A673 (cell line): ENCODE measurements around the gene TNS1. TPM values are rescaled to one million over a fixed set of nuclear protein-coding genes. Genes with fewer than 3 reads are reported as not detected.

ENCODE experiments used
- BruUV-seq: library from RNA; stranded (reverse); fragments of 400-500 nt; replicated peaks from 2 replicates; lab custom pipeline; 2021; lab: Mats Ljungman, UMichigan
- CTCF ChIA-PET: fragments of 300-600 bp; sonication (Branson Sonifier 250); formaldehyde crosslinking; loops from one replicate; lab custom pipeline; 2022; ENCODE audit warnings: antibody characterized with exemption; lab: Charles Lee
- POLR2A ChIA-PET: fragments of 300-600 bp; sonication (Branson Sonifier 250); formaldehyde crosslinking; loops from one replicate; lab custom pipeline; 2022; ENCODE audit warnings: antibody characterized with exemption; ENCODE audit not compliant: low non-redundant PET; lab: Charles Lee
- DNase-seq: peaks from one replicate; pipeline ENCODE4 v3.0.0-alpha.2; 2015; ENCODE audit warnings: low spot score
- H3K27ac ChIP-seq: fragments of 200-600 bp; sonication (generic); 2 replicates; pipeline ENCODE4 v1.5.1; 2016; ENCODE audit warnings: mixed run types, low read depth, mild to moderate bottlenecking, mixed read lengths, antibody characterized with exemption, low read length; ENCODE audit not compliant: poor library complexity, severe bottlenecking
- H3K27me3 ChIP-seq: fragments of 200-600 bp; sonication (generic); replicated peaks from 2 replicates; pipeline ENCODE4 v1.6.1; 2017; ENCODE audit warnings: mixed run types, low read depth, mild to moderate bottlenecking, mixed read lengths, antibody characterized with exemption, low read length; ENCODE audit not compliant: insufficient read depth, poor library complexity
- H3K36me3 ChIP-seq: fragments of 200-600 bp; sonication (generic); 2 replicates; pipeline ENCODE4 v1.6.1; 2016; ENCODE audit warnings: mixed run types, mild to moderate bottlenecking, mixed read lengths, antibody characterized with exemption, low read length; ENCODE audit not compliant: insufficient read depth, poor library complexity, severe bottlenecking
- H3K4me1 ChIP-seq: fragments of 200-600 bp; sonication (generic); 2 replicates; pipeline ENCODE4 v1.6.1; 2017; ENCODE audit warnings: mixed run types, mild to moderate bottlenecking, mixed read lengths, antibody characterized with exemption, low read length; ENCODE audit not compliant: insufficient read depth, poor library complexity, severe bottlenecking
- H3K4me3 ChIP-seq: fragments of 200-600 bp; sonication (generic); 2 replicates; pipeline ENCODE4 v1.5.1; 2016; ENCODE audit warnings: low read depth, mixed run types, mild to moderate bottlenecking, mixed read lengths, low read length; ENCODE audit not compliant: poor library complexity, severe bottlenecking
- H3K9me3 ChIP-seq: fragments of 200-600 bp; sonication (generic); 2 replicates; pipeline ENCODE4 v1.6.1; 2016; ENCODE audit warnings: mixed run types, low read depth, mild to moderate bottlenecking, mixed read lengths, antibody characterized with exemption, low read length; ENCODE audit not compliant: poor library complexity, severe bottlenecking
- CTCF ChIP-seq: fragments of 300-800, 200-600 bp; sonication (generic); conservative IDR thresholded peaks from 2 replicates; pipeline ENCODE4 v1.5.1; 2017; ENCODE audit warnings: low read depth, mild to moderate bottlenecking, antibody characterized with exemption, low read length, moderate library complexity, mixed read lengths
- EZH2 ChIP-seq: fragments of 200-600 bp; sonication (generic); IDR thresholded peaks from 2 replicates; pipeline ENCODE4 v1.6.1; 2017; ENCODE audit warnings: borderline replicate concordance, low read depth, mild to moderate bottlenecking, mixed read lengths, antibody characterized with exemption, low read length; ENCODE audit not compliant: poor library complexity, severe bottlenecking
- intact Hi-C: fragments of 100-400 bp; cut with micrococcal nuclease; formaldehyde crosslinking; loops from one replicate; pipeline ENCODE4 v1.10.0; 2022; ENCODE audit not compliant: unreplicated experiment
- total RNA-seq: library from RNA; stranded (reverse); gene quantifications from 2 replicates; pipeline ENCODE4 v1.2.3, GENCODE V29; 2021

TNS1 gene
- total RNA-seq, 1 experiment from 2014 or later: 99.6 TPM

- BruUV-seq: no TSS peak
- TF ChIP-seq EZH2 (no peak), CTCF (no peak)
- no peak overlapping the region for H3K4me3 ChIP-seq
- DNase-seq: no peak
- H3K4me1 ChIP-seq: no peaks in the 10 kb centered on the region
- H3K27ac ChIP-seq: no peak overlapping the region
- intact Hi-C loops: loop anchor here (1.0 kb wide), 3 partner anchors 203 to 284 kb away; partner anchors contain the start of gene RUFY4
- no peaks in the 10 kb centered on the region for H3K36me3 ChIP-seq
- POLR2A ChIA-PET: no interaction called here
- CTCF ChIA-PET: interaction anchor here (0.6 to 2.1 kb wide), 7 partner anchors 13 to 338 kb away, joined by 3 to 14 read pairs (median 6); partner anchors contain the start of gene RUFY4
- no peaks in the 10 kb centered on the region for H3K27me3 ChIP-seq
- H3K9me3 ChIP-seq: no peaks in the 10 kb centered on the region
These were observed 217.7 kb downstream of the TNS1 start for GRCh38 chr2:217784996-217785543.

GRCh38 chr2:217783243-217783642 lies 219.6 kb downstream of the TNS1 start:
- H3K36me3 ChIP-seq: no peaks in the 10 kb centered on the region
- TF ChIP-seq CTCF: no peak
- no peak for TF ChIP-seq EZH2
- no peaks in the 10 kb centered on the region for H3K4me1 ChIP-seq
- H3K27me3 ChIP-seq: no peaks in the 10 kb centered on the region
- intact Hi-C loops: no loop called here
- BruUV-seq: no TSS peak
- POLR2A ChIA-PET: no interaction called here
- H3K27ac ChIP-seq: no peak overlapping the region
- H3K4me3 ChIP-seq: no peak overlapping the region
- no peak for DNase-seq
- CTCF ChIA-PET: no interaction called here
- no peaks in the 10 kb centered on the region for H3K9me3 ChIP-seq

GRCh38 chr2:217777906-217778305 lies 224.9 kb downstream of the TNS1 start:
- no peak overlapping the region for H3K4me3 ChIP-seq
- no peaks in the 10 kb centered on the region for H3K36me3 ChIP-seq
- peaks cover 3% of the 10 kb centered on the region for H3K4me1 ChIP-seq
- H3K9me3 ChIP-seq: no peaks in the 10 kb centered on the region
- no TSS peak for BruUV-seq
- no peak for TF ChIP-seq EZH2
- no peak for TF ChIP-seq CTCF
- CTCF ChIA-PET: interaction anchor here (0.5 kb wide), 1 partner anchor 18 kb away, joined by 3 read pairs; no protein-coding TSS in a partner anchor
- H3K27ac ChIP-seq: no peak overlapping the region
- POLR2A ChIA-PET: interaction anchor here (0.5 to 0.7 kb wide), 2 partner anchors 622 to 1218 kb away, joined by 3 to 4 read pairs; no protein-coding TSS in a partner anchor
- H3K27me3 ChIP-seq: no peaks in the 10 kb centered on the region
- intact Hi-C loops: no loop called here
- DNase-seq: no peak
